Smooth muscle cell (in vitro differentiated cells): ENCODE results near the gene LAMP1. TPM values are rescaled to one million over a fixed set of nuclear protein-coding genes. Genes with fewer than 3 reads are reported as not detected.

ENCODE experiments used
- DNase-seq: peaks from one replicate; lab custom pipeline; 2025; ENCODE audit not compliant: unreplicated experiment; lab: John Stamatoyannopoulos, UW
- H2AFZ ChIP-seq: fragments of 200-600 bp; sonication (generic); 2 replicates; pipeline ENCODE4 v1.6.0; 2016; ENCODE audit warnings: antibody characterized with exemption, low read depth, mild to moderate bottlenecking
- H3F3A ChIP-seq: fragments of 200-600 bp; sonication (generic); 2 replicates; pipeline ENCODE4 v1.6.0; 2017; ENCODE audit warnings: antibody characterized with exemption, low read depth
- H3K27ac ChIP-seq: fragments of 200-600 bp; sonication (generic); 2 replicates; pipeline ENCODE4 v1.5.1; 2016; ENCODE audit warnings: low read depth, mild to moderate bottlenecking
- H3K27me3 ChIP-seq: fragments of 200-600 bp; sonication (generic); 2 replicates; pipeline ENCODE4 v1.6.1; 2016; ENCODE audit warnings: low read depth, mild to moderate bottlenecking
- H3K36me3 ChIP-seq: fragments of 200-600 bp; sonication (generic); 2 replicates; pipeline ENCODE4 v1.5.1; 2016; ENCODE audit warnings: low read depth
- H3K4me1 ChIP-seq: fragments of 200-600 bp; sonication (generic); 2 replicates; pipeline ENCODE4 v1.5.1; 2016; ENCODE audit warnings: low read depth
- H3K4me2 ChIP-seq: fragments of 200-600 bp; sonication (generic); 2 replicates; pipeline ENCODE4 v1.6.0; 2016; ENCODE audit warnings: mild to moderate bottlenecking
- H3K4me3 ChIP-seq: fragments of 200-600 bp; sonication (generic); 2 replicates; pipeline ENCODE4 v1.5.1; 2016; ENCODE audit warnings: mild to moderate bottlenecking
- H3K79me2 ChIP-seq: fragments of 200-600 bp; sonication (generic); 2 replicates; pipeline ENCODE4 v1.6.0; 2016; ENCODE audit warnings: low read depth, mild to moderate bottlenecking
- H3K9ac ChIP-seq: fragments of 200-600 bp; sonication (generic); 2 replicates; pipeline ENCODE4 v1.6.0; 2016; ENCODE audit warnings: low read depth
- H3K9me3 ChIP-seq: fragments of 200-600 bp; sonication (generic); replicated peaks from 2 replicates; pipeline ENCODE4 v1.5.1; 2016; ENCODE audit warnings: low read depth
- H4K20me1 ChIP-seq: fragments of 200-600 bp; sonication (generic); 2 replicates; pipeline ENCODE4 v1.6.0; 2016; ENCODE audit warnings: low read depth
- WGBS: methylation state at CpG from one replicate; pipeline ENCODE4 v1.1.7; 2016; ENCODE audit warnings: low lambda C conversion rate; 5-methylcytosine and 5-hydroxymethylcytosine counted together
- polyA plus RNA-seq: library from polyadenylated mRNA; unstranded; fragments of >200 nt; fragmentation: Nextera tagmentation; extraction: Ambion mirVana; gene quantifications from 2 replicates; pipeline ENCODE4 v1.2.1, GENCODE V29; 2016
- total RNA-seq: library from RNA; depleted of rRNA; stranded (reverse); fragments of >200 nt; gene quantifications from 2 replicates; pipeline ENCODE4 v1.2.3, GENCODE V29; 2014
- TF ChIP-seq, protein P1 (sequence below): fragments of 200-600 bp; sonication (generic); IDR thresholded peaks from 2 replicates; pipeline ENCODE4 v1.5.1; 2017; ENCODE audit warnings: borderline replicate concordance, mild to moderate bottlenecking, antibody characterized with exemption; ENCODE audit not compliant: insufficient read depth, poor library complexity, severe bottlenecking

LAMP1 gene
- total and polyA plus RNA-seq, 2 experiments from 2014 or later: 111 to 146 TPM

DNA sequence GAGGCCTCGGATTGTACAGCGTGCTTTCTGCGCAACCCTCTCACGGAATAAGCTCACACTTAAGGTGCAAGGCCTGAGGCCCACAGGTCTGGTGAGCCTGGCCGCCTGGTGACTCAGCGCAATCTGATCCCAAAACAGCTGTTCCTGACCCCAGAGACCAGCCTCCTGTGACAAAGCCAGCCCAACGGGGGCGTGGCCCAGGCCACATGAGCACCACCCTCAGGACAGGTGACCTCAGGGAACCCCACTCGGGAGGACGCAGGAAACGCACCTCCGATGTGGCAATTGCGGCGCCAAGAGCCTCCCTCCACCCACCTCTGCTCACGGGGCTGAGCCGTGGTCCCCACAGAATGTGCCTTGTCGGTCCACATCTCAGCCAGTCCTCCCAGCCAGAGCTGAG is 40.5 kb downstream of the LAMP1 start:
- H4K20me1 ChIP-seq: no peaks in the 10 kb centered on the region
- TF ChIP-seq, protein P1, sequence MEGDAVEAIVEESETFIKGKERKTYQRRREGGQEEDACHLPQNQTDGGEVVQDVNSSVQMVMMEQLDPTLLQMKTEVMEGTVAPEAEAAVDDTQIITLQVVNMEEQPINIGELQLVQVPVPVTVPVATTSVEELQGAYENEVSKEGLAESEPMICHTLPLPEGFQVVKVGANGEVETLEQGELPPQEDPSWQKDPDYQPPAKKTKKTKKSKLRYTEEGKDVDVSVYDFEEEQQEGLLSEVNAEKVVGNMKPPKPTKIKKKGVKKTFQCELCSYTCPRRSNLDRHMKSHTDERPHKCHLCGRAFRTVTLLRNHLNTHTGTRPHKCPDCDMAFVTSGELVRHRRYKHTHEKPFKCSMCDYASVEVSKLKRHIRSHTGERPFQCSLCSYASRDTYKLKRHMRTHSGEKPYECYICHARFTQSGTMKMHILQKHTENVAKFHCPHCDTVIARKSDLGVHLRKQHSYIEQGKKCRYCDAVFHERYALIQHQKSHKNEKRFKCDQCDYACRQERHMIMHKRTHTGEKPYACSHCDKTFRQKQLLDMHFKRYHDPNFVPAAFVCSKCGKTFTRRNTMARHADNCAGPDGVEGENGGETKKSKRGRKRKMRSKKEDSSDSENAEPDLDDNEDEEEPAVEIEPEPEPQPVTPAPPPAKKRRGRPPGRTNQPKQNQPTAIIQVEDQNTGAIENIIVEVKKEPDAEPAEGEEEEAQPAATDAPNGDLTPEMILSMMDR: no peak
- no peak overlapping the region for H2AFZ ChIP-seq
- no peak overlapping the region for H3K27ac ChIP-seq
- no peaks in the 10 kb centered on the region for H3K9me3 ChIP-seq
- DNase-seq: no peak
- no peak overlapping the region for H3K4me2 ChIP-seq
- no peak overlapping the region for H3K9ac ChIP-seq
- no peaks in the 10 kb centered on the region for H3K27me3 ChIP-seq
- no peaks in the 10 kb centered on the region for H3K36me3 ChIP-seq
- H3K4me1 ChIP-seq: no peaks in the 10 kb centered on the region
- 66% methylated on average over 17 of the region's 17 CpGs for WGBS
- no peaks in the 10 kb centered on the region for H3F3A ChIP-seq
- no peaks in the 10 kb centered on the region for H3K79me2 ChIP-seq
- no peak overlapping the region for H3K4me3 ChIP-seq

DNA sequence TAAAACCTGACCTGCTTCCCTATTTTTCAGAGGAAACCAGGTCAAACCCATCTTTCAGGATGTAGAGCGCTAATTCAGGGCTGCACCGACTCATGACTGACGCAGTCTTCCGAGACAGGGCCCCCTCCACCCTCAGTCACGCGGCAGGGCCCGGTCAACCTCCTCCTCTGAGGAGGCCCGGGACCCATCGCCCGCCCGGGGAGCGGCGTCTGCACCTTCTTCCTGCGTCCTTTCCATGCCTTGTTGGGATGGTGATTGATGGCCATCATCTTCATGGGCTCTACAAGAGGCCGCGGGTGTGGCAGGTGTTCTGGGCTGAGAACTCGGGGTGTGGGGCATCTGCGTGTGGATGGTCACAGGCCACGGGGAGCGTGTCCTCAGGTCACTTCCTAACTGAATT is 40.9 kb downstream of the LAMP1 start:
- Histone ChIP-seq H3K4me2 (no peak overlapping the region), H4K20me1 (no peaks in the 10 kb centered on the region), H3K4me3 (no peak overlapping the region), H2AFZ (no peak overlapping the region), H3K79me2 (no peaks in the 10 kb centered on the region), H3K36me3 (no peaks in the 10 kb centered on the region), H3K9ac (no peak overlapping the region), H3K9me3 (no peaks in the 10 kb centered on the region), H3K4me1 (no peaks in the 10 kb centered on the region), H3K27ac (no peak overlapping the region), H3K27me3 (no peaks in the 10 kb centered on the region), H3F3A (no peaks in the 10 kb centered on the region)
- TF ChIP-seq, protein P1: no peak
- DNase-seq: no peak
- 96% methylated on average over 20 of the region's 20 CpGs for WGBS

DNA sequence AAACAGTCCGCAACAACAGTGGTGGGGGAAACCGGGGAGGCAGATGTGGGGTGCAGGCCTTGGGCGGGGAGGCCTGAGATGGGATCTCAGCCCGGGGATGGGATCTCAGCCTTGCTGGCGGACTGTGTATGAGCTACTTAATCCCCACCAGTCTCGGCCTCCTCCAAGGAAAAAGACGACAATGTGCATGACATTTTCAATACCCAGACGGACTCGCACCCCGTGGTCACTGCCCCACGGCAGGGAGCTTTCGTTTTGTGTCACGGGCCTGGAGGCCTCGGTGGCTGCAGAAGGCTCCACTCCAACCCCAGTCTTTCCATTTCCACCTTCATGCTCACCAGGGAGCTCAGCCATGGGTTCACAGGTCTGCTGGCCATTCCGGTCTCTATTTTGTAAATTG is 41.4 kb downstream of the LAMP1 start:
- TF ChIP-seq, protein P1: no peak
- 95% methylated on average over 15 of the region's 15 CpGs for WGBS

DNA sequence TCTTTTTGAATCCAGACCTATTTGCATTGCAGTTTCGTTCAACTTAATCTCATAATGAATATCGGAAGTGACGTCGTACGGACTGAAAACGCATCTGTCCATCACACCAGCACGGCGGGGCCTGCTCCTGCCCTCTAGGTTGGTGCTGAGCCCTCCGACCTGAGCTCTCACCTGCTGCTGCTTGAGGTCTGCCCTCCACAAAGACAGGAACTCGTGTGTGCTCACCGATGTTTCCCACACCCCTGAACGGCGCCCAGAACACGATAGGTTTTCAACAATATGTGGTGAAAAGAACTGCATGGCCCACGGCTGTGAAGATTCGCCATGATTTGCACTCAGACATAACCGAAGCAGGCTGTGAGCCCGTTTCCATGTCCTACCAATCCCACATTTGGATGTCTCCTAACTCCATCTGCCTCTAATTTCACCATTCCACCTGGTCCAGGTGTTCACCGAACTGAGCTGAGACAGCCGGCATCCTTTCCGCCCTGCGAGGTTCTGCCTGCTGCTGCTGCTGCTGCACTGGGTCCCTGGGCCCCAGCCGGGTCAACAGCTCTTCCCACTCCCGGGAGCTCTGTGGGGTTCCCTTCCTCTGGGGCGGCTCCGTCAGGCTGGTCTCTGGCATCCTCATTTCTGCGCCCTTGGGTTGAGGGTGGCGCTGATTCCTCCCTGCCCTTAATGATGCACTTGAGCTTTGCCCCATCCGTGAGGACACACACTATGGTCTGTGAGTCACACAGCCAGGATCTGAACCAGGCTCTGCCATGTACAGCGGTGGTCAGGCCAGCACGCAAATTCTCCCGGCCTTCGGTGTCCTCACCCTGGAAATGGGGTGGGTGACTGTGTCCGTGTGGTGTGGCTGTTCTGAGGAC is 46.0 kb downstream of the LAMP1 start:
- Histone ChIP-seq H3K4me2 (no peak overlapping the region), H3F3A (no peaks in the 10 kb centered on the region), H3K79me2 (no peaks in the 10 kb centered on the region), H3K4me1 (no peaks in the 10 kb centered on the region), H3K9me3 (no peaks in the 10 kb centered on the region), H4K20me1 (no peaks in the 10 kb centered on the region), H2AFZ (no peak overlapping the region), H3K9ac (no peak overlapping the region), H3K27me3 (no peaks in the 10 kb centered on the region), H3K27ac (no peak overlapping the region), H3K4me3 (no peak overlapping the region), H3K36me3 (no peaks in the 10 kb centered on the region)
- TF ChIP-seq, protein P1: no peak
- no peak for DNase-seq
- 88% methylated on average over 34 of the region's 34 CpGs for WGBS

More for the DNA sequence above, 41.4 kb downstream of the LAMP1 start:
- H3K27me3 ChIP-seq: no peaks in the 10 kb centered on the region
- H4K20me1 ChIP-seq: no peaks in the 10 kb centered on the region
- H3K79me2 ChIP-seq: no peaks in the 10 kb centered on the region
- H3K36me3 ChIP-seq: no peaks in the 10 kb centered on the region
- H3K27ac ChIP-seq: no peak overlapping the region
- no peaks in the 10 kb centered on the region for H3K9me3 ChIP-seq
- H3K4me2 ChIP-seq: no peak overlapping the region
- no peak overlapping the region for H3K9ac ChIP-seq
- no peak for DNase-seq
- H3F3A ChIP-seq: no peaks in the 10 kb centered on the region
- no peak overlapping the region for H2AFZ ChIP-seq
- H3K4me1 ChIP-seq: no peaks in the 10 kb centered on the region
- no peak overlapping the region for H3K4me3 ChIP-seq
